NCI-H1930 (cell line): Measurements from ENCODE around the gene SPI1.

Experiments
- DNase-seq, 2 experiments: peaks; one replicate each; lab custom pipeline; 2025; lab: John Stamatoyannopoulos, UW

The SPI1 gene

DNA sequence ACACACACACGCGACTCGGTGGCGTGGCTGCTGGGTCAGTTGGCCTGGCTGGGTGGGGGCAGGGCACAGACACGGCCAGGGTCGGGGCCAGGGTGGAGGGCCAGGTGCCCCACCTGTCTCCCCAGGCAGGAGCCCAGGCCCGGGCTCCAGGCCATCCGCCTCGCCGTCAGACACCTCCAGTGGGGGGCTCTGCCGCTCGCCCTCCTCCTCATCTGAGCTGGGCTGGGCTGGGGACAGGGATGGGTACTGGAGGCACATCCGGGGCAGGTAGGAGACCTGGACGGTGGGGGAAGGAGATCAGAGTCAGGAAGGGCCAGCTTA, 19.7 kb downstream of the SPI1 start:
- no peak for DNase-seq

DNA sequence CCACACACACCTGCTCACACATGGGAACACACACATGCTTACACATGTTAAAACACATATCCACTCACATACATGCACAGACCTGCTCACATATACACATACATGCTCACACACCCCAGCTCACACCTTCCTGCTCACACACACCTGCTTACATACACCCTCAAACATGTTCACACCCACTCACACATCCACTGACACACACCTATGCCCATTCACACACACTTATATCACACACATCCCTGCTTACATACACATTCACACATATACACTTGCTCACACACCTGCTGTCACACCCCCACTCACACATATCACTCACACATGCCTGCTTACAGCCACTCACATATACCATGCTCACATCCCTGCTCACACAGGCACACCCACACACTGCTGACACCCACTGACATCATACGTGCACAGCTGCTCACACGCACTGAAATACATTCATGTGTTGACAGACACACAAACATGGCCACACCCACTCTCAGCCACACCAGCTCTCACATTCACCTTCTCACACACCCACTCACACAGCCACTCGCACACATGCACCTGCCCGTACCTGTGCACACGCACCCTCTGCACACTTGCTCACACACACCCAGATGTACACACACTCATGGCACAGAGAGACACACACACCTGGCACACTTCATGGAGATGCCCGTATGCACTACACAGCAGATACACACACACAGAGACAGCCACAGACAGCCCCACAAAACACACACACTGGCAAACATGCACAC, 20.2 kb downstream of the SPI1 start:
- DNase-seq, result no peak

DNA sequence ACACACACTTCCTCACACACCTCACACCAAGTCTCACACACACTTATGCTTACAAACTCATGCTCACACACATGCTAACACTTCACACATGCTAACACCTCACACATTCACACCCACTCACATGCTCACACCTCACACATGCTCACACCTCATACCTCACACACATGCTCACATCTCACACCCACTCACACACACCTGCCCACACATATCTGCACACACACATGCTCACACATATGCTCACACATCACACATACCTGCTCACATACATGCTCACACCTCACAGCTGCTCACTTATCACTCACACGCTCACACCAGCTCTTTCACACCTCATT, 21.4 kb downstream of the SPI1 start:
- DNase-seq, result no peak

DNA sequence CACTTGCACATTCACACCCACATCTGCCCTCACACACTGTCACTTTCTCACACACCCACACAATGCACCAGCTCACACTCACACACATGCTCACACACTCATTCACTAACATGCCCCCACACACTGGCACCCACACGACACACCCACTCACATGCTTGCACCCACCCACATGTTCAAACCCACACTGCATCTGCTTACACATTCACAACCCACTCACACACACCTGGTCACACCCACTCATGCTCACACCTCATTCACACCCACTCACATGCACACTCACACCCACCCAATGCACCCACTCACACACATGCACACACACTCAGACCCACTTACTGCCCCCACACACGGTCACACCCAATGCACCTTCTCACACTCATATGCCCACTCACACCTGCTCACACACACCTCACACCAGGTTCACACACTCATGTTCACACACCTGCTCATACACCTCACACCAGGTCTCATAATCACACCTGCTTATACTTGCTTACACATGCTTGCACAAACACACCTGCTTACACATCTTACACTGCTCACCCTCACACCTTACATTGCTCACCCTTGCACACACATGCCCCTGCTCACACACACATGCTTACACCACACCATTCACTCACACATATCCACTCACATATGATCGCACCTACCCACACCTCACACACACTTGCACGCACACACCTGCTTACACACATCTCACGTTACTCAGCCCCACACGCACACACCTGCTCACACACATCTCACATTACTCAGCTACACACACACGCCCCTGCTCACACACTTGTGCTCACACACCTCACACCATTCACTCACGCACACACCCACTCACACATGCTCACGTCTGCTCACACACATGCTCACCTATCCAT, 22.0 kb downstream of the SPI1 start:
- no peak for DNase-seq

DNA sequence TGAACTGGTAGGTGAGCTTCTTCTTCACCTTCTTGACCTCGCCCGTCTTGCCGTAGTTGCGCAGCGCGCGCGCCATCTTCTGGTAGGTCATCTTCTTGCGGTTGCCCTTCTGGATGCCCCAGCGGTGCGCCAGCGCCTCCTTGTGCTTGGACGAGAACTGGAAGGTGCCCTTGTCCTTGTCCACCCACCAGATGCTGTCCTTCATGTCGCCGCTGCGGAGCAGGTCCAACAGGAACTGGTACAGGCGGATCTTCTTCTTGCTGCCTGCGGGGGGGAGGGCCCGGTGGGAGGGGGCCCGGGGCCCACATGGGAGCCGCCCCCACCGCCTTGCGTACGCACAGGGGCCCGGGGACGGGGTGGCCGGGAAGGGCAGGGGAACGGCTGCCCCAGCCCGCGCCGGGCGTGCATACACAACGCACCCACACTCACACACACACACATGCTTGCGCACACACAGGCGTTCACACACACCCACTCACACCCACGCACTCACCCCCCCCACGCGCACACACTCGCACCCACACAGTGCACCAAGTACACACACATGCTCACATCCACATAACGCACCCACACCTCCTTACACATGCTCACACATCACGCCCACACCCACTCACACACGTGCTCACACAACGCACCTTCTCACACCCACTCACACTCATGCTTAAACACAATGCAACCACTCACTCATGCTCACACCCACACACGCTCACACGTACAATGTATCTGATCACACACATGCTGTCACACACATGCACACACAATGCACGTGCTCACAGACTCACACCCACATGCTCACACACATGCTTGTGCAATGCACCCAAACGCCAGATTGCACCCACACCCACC, 22.8 kb downstream of the SPI1 start:
- DNase-seq, result peak; percentile 96

DNA sequence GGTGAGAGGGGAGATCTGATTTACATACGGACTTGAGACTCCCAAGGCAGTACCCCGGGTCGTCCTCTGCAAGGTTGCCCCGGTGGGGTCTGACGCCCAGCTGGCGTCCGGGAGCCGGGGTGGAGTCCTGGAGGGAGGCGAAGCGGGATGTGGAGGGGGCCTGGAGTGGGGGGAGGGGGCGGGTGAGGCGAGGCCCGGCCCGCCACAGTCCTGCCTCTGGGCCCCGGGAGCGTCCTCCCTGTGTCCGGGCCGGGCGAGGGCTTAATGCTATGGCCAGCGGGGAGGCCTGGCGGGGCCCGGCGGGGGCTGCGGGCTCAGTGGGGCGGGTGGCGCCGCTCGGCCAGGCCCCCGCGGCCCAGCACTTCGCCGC, 23.4 kb downstream of the SPI1 start:
- DNase-seq, result no peak

DNA sequence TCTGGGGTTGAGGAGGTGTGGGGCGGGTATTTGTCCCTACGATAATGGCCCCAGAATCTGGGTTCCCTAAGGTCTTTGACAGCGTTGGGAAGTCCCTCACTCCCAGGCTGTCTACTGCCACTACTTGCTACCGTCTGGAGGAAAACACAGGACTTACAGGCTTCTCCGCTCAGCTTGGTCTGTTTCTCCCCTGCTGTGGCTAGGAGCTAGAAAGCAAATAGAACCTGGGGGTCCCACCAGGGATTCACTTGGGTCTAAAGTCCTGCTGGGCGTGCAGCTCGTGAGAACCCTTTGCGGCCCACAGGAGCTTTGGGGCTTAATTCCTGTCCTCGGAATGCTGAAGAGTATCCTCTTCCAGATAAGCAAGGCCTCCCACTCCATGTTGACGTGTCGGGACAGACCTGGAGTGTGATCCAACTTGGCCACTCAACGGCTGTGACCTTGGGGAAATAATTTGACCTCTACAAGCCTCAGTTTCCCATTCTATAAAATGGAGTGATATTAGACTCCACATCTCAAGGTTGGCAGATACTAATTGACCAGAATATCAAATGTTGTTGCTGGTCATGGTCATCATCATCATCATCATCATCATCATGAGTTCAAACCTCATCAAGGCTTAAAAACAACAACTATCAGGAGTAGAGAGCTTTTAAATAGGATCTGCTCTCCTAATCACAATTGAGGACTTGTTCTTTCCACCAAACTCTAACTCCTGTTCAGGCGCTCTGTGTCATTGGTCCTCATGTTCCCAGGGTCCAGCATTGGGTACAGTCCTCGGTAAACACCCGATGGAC, 24.2 kb downstream of the SPI1 start:
- DNase-seq, result no peak

DNA sequence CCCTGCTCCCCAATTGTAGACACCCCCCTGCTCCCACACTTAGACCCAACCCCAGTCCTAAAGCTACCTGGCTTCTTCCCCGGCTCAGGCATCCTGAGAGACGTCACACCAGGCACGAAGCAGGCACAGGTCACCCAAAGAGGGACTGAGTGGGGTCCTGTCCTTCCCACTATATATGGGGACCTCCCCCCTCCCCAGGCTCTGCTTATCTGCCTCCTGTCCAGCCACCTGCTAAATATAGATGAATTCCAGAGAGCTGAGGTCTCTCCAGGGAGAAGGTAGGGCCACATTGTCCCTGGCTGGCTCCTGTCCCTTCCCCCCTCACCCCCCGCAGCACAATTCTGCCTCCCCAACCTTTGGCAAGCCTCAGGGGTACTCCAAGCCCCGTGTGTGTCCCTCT, 25.8 kb downstream of the SPI1 start, which contains the start of gene MYBPC3:
Gene MYBPC3, minus strand, starts transcription at position 147 of the 400 bp plus-strand sequence. Its CDS starts 55 bp downstream, at position 92.
- DNase-seq, result no peak

DNA sequence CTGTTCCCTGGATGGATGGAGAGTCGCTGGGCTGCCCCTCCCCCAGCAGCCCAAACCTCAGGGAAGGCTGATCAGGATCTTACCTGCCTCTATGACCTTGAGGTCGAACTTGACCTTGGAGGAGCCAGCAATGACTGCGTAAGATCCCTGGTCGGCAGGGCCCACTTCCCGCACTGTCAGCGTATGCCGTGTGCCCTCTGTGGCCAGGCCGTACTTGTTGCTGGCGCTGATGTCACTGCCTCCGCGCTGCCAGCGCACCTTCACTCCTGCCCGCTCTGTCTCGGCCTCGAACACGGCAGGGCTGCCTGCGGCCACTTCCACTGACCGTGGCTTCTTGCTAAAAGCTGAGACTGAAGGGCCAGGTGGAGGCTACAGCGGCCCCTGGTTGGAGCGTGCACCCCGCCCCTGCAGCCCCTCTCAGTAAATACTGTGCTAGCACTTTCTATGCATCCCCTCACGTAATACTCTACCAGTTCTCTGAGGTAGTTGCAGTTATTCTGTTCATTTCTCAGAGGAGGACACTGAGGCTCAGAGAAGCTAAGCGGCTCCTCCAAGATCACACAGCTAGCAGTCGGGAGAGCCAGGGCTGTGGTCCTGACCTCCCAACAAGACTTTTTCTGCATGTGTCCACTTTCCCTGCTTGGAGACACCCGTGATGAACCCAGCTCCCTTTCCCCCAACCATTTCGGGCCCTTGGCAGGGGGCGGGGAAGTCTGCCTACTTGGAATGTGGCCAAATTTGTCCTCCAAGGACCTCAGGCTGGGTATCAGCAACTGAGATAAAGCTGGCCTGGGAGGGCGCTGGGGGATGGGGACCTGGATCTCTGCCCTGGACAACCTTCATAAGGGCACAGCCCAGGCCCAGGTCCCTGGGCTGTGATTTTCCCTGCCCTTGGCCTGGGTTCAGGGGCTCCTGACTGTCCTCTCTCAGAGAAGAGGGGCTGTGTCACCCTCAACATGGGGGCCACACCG, 26.9 kb downstream of the SPI1 start:
- DNase-seq, result no peak

DNA sequence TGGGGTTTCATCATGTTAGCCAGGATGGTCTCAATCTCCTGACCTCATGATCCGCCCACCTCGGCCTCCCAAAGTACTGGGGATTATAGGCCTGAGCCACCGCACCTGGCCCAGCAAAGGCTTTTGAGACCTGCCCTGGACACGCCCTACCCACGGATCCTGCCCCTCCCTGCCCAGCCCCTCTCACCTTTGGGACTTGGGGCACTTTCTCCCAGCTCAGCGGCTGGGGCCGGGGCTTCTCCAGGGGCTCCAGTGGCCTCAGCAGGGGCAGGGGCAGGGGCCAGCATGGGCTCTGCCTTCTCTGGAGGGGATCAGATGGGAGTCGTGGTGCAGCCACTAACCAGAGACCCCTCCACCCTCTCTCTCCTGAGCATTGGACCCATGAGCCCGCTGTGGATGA, 28.0 kb downstream of the SPI1 start:
- DNase-seq, result no peak

DNA sequence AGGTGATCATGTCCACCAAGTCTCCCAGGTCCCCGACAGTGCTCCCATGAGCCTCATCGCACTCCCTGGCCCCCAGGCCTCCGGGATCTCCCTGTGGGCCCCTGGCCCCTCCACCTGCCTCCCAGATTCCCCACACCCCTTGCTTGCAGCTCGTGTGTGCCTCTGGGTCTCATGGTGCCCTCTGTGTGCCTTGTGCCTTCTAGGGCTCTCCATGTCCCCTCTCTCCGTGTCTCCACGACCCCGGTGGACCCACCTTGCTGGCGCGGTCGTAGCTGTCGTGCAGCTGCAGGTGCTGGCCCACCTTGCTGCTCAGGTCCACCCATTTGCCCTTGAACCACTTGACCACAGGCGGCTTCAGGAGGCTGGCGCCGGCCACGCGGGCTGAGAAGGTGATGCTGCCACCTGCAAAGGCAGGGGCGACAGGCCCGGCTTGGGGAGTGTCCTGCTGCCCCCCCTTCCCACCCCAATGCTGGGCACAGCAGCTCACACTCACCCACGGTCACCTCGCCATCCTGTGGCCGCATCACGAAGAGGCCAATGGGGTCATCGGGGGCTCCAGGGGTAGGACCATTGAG, 28.7 kb downstream of the SPI1 start:
- DNase-seq, result no peak

DNA sequence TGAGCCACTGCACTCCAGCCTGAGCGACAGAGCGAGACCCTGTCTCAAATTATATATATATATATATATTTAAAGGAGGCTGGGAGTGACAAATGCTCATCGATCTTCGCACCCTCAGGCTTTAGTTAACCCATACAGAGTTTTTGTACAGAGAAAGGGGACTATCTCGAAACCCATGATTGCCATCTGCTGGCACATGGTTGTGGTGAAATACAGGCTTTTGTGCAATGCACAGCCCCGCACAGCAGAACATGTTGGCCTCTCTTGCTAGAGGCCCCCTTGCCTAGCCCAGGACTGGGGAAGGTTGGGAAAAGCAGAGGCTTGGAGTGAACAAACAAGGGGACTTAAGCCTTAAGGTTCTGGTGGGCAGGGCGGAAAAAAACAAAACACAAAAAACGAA, 29.5 kb downstream of the SPI1 start:
- peak; percentile 12 to 18 for DNase-seq

DNA sequence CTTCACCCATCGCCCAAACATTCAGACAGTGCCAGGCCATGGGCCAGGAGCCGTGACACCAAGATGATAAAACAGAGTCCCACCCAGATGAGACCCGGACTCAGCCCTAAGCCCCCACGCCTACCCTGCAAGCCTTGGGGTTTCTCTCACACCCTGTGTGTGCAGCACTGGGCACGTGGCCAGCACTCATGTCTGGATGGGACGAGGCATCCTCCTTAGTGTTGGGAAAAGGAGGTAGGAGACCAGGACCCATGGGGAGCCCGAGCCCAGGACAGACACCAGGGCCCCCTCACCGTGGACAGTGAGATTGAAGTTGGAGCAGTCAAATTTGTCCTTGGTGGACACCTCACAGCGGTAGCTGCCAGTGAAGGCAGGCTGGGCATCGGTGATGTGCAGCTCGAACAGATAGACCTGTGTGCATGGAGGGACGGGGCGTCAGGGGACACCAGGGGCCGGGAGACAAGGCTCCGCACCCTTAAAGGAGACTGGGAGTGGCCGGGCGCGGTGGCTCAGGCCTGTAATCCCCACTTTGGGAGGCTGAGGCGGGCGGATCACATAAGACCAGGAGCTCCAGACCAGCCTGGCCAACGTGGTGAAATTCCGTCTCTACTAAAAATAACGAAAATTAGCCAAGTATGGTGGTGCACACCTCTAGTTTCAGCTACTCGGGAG, 30.1 kb downstream of the SPI1 start:
- DNase-seq, result no peak

DNA sequence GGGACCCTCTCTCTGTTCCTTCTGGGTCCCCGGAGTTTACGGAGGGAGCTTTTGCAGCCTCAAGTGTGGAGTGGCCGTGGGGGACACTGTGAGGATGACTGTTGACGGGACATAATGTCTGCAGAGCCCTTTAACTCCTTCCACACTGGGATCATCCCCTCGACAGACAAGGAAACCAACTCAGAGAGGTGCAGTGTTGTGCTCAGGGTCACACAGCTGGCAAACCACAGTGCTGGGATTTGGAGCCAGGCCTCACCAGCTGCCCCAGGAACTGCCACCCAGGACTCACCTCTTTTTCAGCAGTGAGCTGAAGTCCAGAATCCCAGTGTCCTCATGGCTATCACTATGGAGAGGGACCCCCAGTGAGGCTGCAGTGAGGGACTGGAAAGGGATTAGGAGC, 31.2 kb downstream of the SPI1 start:
- DNase-seq, result no peak

DNA sequence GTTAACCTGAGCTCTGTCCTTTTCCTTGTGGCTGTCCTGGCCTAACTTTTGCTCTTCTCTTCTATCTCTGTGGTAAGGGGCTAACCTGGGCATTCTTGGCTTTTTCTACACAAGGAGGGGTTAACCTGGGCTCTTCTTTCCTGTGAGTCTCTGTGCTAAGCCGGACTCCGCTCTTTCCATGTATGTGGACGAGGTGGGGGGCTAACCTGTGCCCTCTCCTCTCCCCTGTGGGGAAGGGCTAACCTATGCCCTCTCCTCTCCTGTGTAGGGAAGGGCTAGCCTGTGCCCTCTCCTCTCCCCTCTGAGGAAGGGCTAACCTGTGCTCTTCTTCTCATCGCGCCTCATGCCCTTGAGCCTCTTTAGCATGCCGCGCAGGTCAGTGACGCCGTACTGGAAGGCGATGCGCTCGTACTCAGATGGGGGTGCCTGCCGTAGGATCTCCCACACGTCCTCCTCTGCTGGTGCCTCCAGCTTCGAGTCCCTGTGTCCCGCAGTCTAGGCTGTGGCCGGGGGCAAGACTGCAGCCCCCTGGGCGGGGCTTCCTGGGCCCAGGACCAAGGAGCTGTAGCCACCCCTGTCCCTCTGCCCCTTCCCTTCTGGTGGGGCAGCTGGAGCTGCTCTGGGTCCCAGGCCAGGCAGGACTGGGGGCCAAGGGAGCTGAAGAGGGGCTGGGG, 32.3 kb downstream of the SPI1 start:
- DNase-seq, result no peak

DNA sequence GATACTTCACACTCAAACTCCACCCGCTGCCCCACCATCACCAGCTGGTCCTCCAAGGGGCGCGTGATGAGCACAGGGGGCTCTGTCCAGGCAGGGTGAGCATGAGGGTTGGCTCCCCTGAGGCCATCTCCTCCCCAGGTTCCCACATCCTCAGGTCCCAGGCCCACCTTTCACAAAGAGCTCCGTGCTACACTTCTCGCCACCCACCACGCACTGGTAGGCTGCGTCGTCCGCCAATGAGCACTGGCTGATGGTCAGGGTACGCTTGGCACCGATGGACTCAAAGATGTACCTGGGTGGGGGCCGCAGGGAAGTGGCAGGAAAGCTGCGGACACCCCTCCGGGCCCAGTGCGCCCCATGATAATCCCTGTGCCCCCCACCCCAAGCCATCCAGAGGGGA, 35.5 kb downstream of the SPI1 start:
- DNase-seq, result no peak

DNA sequence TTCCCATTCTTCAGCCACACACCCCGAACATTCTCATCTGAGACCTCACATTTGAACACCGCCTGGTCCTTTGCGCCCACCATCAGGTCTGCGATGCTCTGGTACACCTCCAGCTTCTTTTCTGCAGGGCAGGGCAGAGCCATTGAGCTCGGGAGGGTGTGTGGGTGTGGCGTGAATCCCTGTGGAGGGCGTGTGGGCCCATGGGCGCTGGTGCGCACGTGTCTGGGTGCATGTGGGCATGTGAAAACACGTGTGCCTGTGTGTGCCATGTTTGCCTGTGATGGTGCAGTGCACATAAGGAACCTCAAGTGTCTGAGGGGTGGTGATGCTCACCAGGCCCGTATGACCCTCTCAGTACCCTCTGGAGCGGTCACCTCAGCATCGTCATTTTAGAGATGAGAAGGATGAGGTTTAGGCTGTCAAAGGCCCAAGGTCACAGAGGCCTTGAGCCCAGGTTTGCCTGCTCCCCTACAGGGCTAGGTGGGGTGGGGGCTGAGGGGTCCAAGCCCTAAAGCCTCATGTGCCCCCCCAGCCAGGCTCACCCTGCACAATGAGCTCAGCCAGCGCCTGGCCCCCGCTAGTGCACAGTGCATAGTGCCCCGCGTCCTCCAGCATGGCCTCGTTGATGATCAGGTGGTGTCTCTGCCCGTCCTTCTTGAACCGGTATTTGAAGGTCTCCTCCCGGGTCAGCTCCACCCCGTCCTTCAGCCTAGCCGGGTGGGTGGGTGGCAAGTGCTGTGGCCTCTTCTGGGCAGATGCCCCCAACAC, 36.1 kb downstream of the SPI1 start:
- no peak for DNase-seq

DNA sequence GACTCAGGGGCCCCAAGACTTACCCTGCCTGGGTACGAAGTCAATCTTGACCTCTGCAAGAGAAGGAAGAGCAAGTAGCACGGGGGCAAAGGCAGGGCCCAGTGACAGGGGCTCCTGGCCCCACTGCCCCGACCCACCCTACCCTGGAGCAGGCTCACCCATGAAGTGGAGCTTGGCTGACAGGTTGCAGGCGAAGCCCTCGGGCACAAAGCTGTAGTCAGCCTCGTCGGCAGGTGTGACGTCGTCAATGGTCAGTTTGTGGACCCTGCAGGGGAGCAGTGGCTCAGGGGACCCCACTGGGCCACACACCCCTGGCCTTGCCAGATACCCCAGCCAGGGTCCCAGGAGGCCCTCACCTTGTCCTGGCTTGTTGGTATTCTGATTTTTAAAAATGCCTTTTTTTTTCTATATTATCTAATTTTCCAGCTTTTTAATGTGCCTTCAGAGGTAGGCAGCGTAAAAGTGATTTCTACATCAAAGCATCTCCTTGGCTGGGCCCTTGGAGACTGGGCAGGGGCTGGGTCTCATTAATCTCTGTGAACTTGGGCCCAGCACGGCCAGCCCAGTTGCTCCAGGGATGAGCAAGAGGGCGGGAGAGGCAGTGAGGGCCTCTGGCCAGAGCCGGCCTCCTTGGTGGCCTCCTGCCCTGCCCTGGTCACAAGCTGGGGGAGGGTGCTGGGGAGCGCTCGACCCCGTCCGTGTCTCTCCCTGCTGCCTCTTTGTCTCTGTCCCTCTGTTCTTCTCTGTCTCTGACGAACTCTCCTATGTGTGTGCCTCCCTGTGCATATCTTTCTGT, 37.2 kb downstream of the SPI1 start:
- DNase-seq, result no peak
